DND-41 (cell line): ENCODE results near the gene LYAR.

Experiments
- CTCF ChIP-seq: IDR thresholded peaks from 2 replicates; pipeline ENCODE4 v1.5.1; 2012; ENCODE audit warnings: borderline replicate concordance, low read length, moderate library complexity, mild to moderate bottlenecking; ENCODE audit not compliant: poor library complexity, severe bottlenecking; ENCODE audit errors: extremely low read depth
- EZH2 ChIP-seq: IDR thresholded peaks from 3 replicates; pipeline ENCODE4 v1.6.1; 2012; ENCODE audit warnings: borderline replicate concordance, low read depth, mild to moderate bottlenecking, moderate library complexity, low read length, inconsistent platforms; ENCODE audit not compliant: severe bottlenecking

- TF ChIP-seq EZH2 (no peak), CTCF (no peak)
Measured at GRCh38 chr4:4289941-4290850, at the start of gene LYAR, which contains the start of gene ZBTB49.
